Osteoblast (primary cell): ENCODE results near the gene ZBTB8B. TPM values are rescaled to one million over a fixed set of nuclear protein-coding genes. Genes with fewer than 3 reads are reported as not detected.
"Not testable (repeated sequence)": the region's sequence is repeated elsewhere in the genome, so short reads cannot be mapped to it uniquely, and the experiment has no call there.

Source experiments
- DNase-seq: peaks from one replicate; pipeline ENCODE4 v3.0.0; 2011; ENCODE audit warnings: low spot score, mixed read lengths; ENCODE audit not compliant: insufficient read length; ENCODE audit errors: missing footprints
- H2AFZ ChIP-seq: 2 replicates; pipeline ENCODE4 v1.6.0; 2011; ENCODE audit warnings: mild to moderate bottlenecking, low read length
- H3K27ac ChIP-seq: 2 replicates; pipeline ENCODE4 v1.5.1; 2011; ENCODE audit warnings: mild to moderate bottlenecking, low read depth, low read length, moderate library complexity
- H3K27me3 ChIP-seq: 2 replicates; pipeline ENCODE4 v1.6.0; 2012; ENCODE audit warnings: mild to moderate bottlenecking, control low read depth, inconsistent platforms, low read length, moderate library complexity; ENCODE audit not compliant: insufficient read depth
- H3K36me3 ChIP-seq: 2 replicates; pipeline ENCODE4 v1.5.1; 2011; ENCODE audit warnings: mild to moderate bottlenecking, low read length, control low read depth, moderate library complexity; ENCODE audit not compliant: insufficient read depth
- H3K4me1 ChIP-seq: 2 replicates; pipeline ENCODE4 v1.5.1; 2011; ENCODE audit warnings: mild to moderate bottlenecking, low read length, control low read depth, moderate library complexity; ENCODE audit not compliant: insufficient read depth
- H3K4me2 ChIP-seq: 2 replicates; pipeline ENCODE4 v1.6.0; 2011; ENCODE audit warnings: mild to moderate bottlenecking, low read length; ENCODE audit not compliant: insufficient read depth
- H3K4me3 ChIP-seq: fragments of 200-600 bp; sonication (generic); 3 replicates; pipeline ENCODE4 v1.5.1; 2012; ENCODE audit warnings: mild to moderate bottlenecking, low read length, inconsistent platforms; ENCODE audit not compliant: insufficient read depth
- H3K79me2 ChIP-seq: 2 replicates; pipeline ENCODE4 v1.6.0; 2012; ENCODE audit warnings: mild to moderate bottlenecking, low read length, control low read depth, inconsistent platforms; ENCODE audit not compliant: insufficient read depth
- H3K9me3 ChIP-seq: 2 replicates; pipeline ENCODE4 v1.5.1; 2011; ENCODE audit warnings: low read depth, low read length, control low read depth
- H4K20me1 ChIP-seq: 2 replicates; pipeline ENCODE4 v1.6.0; 2012; ENCODE audit warnings: mild to moderate bottlenecking, low read length, control low read depth; ENCODE audit not compliant: insufficient read depth
- CTCF ChIP-seq: IDR thresholded peaks from 2 replicates; pipeline ENCODE4 v1.5.1; 2011; ENCODE audit warnings: mild to moderate bottlenecking, low read depth, low read length, moderate library complexity; ENCODE audit errors: extremely low read depth
- total RNA-seq: library from RNA; depleted of rRNA; stranded (reverse); fragments of >200 nt; gene quantifications from 2 replicates; pipeline ENCODE4 v1.2.3, GENCODE V29; 2012

The ZBTB8B gene
- total RNA-seq, 1 donor, result under 0.01 TPM

- Histone ChIP-seq H3K79me2 (no peaks in the 10 kb centered on the region), H3K4me3 (no peak overlapping the region), H3K36me3 (no peaks in the 10 kb centered on the region), H3K9me3 (no peaks in the 10 kb centered on the region), H3K27me3 (peaks cover 63% of the 10 kb centered on the region), H3K4me1 (peaks cover 5% of the 10 kb centered on the region), H3K4me2 (no peak overlapping the region), H2AFZ (no peak overlapping the region), H3K27ac (no peak overlapping the region), H4K20me1 (no peaks in the 10 kb centered on the region)
- TF ChIP-seq CTCF, result no peak
- no peak for DNase-seq
Observed at GRCh38 chr1:32427264-32427963, 37.5 kb upstream of the ZBTB8B start.

DNA sequence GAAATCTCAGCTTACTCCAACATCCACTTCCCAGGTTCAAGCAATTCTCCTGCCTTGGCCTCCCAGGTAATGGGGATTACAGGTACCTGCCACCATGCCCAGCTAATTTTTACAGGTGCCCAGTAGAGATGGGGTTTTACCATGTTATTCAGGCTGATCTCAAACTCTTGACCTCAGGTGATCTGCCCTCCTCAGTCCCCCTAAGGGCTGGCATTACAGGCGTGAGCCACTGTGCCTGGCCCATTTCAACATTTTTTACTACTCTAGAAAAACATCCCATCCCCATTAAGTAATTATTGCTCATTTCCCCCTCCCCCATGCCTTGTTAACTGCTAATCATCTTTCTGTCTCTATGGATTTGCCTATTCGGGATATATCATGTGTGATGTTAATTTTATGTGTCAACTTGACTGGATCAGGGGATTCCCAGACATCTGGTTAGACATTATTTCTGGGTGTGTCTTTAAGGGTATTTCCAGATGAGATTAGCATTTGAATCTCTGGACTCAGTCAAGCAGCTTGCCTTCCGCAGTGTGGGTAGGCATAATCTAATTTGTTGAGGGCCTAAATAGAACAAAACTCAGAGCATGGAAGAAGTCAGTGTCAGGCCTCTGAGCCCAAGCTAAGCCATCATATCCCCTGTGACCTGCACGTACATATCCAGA is 33.0 kb upstream of the ZBTB8B start:
- Histone ChIP-seq H3K4me2 (no peak overlapping the region), H3K4me1 (no peaks in the 10 kb centered on the region), H3K27ac (no peak overlapping the region), H2AFZ (no peak overlapping the region), H3K36me3 (no peaks in the 10 kb centered on the region), H3K79me2 (no peaks in the 10 kb centered on the region), H3K27me3 (peaks cover 32% of the 10 kb centered on the region), H3K9me3 (no peaks in the 10 kb centered on the region), H4K20me1 (no peaks in the 10 kb centered on the region), H3K4me3 (no peak overlapping the region)
- no peak for DNase-seq
- no peak for TF ChIP-seq CTCF

DNA sequence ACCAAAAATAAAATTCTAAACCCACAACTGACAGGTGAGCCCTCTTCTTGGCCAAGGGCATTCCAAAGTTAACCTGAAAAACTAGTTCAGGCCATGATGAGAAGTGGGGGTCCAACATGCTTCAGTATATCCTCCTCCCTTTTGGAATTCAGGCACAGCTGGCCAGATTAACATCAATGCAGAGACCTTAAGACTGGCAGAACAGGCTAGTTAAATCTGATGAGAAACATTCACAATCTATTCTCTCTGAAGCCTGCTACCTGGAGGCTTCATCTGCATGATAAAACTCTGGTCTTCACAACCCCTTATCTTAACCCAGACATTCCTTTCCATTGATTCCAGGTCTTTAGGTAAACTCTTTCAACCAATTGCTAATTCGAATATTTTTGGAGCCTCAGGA is 26.7 kb upstream of the ZBTB8B start:
- Histone ChIP-seq H3K4me3 (no peak overlapping the region), H3K4me1 (no peaks in the 10 kb centered on the region), H4K20me1 (no peaks in the 10 kb centered on the region), H3K27ac (no peak overlapping the region), H3K4me2 (no peak overlapping the region), H3K36me3 (no peaks in the 10 kb centered on the region), H3K9me3 (no peaks in the 10 kb centered on the region), H3K27me3 (peaks cover 5% of the 10 kb centered on the region), H3K79me2 (no peaks in the 10 kb centered on the region), H2AFZ (no peak overlapping the region)
- DNase-seq, result no peak
- TF ChIP-seq CTCF, result no peak

GRCh38 chr1:32438777-32439176 is 26.1 kb upstream of the ZBTB8B start:
- not testable (repeated sequence) for DNase-seq, H4K20me1 ChIP-seq, H3K79me2 ChIP-seq

GRCh38 chr1:32441467-32441866 is 23.4 kb upstream of the ZBTB8B start:
- H2AFZ ChIP-seq, H3K27ac ChIP-seq, H3K36me3 ChIP-seq, H3K9me3 ChIP-seq, H3K4me1 ChIP-seq, H3K4me2 ChIP-seq, H4K20me1 ChIP-seq, H3K4me3 ChIP-seq, H3K79me2 ChIP-seq, DNase-seq: not testable (repeated sequence)
- peaks cover 13% of the 10 kb centered on the region for H3K27me3 ChIP-seq

More at GRCh38 chr1:32438777-32439176, 26.1 kb upstream of the ZBTB8B start:
- not testable (repeated sequence) for H3K27me3 ChIP-seq, H3K4me1 ChIP-seq, H3K4me3 ChIP-seq, H3K9me3 ChIP-seq, H3K4me2 ChIP-seq, H3K36me3 ChIP-seq, H2AFZ ChIP-seq, H3K27ac ChIP-seq
